Right ventricle myocardium superior (tissue), 1 donor: Measurements from ENCODE around the gene VGF. TPM values are rescaled to one million over a fixed set of nuclear protein-coding genes. Genes with fewer than 3 reads are reported as not detected.
"Not testable (repeated sequence)": the region's sequence is repeated elsewhere in the genome, so short reads cannot be mapped to it uniquely, and the experiment has no call there.

Experiments
- ATAC-seq: fragments of 200-7000 bp; cut with Tn5 transposase; one replicate; pipeline ENCODE4 v1.9.1; 2020; ENCODE audit warnings: mild to moderate bottlenecking; ENCODE audit not compliant: poor library complexity
- DNase-seq: peaks from one replicate; pipeline ENCODE4 v3.0.0-alpha.2; 2020
- intact Hi-C: fragments of 100-400 bp; cut with DNase I; formaldehyde crosslinking; loops from one replicate; pipeline ENCODE4 v1.11.2; 2022
- microRNA-seq: library from miRNA; unstranded; fragments of <30 nt; microRNA quantifications from one replicate; pipeline ENCODE4 v1.2.0, GENCODE V29; 2020
- total RNA-seq: library from RNA; stranded (reverse); fragmentation: NEBNext Ultra II Directional; extraction: Animal tissue kit (Norgen Biotek cat#: 25700); gene quantifications from one replicate; pipeline ENCODE4 v1.2.1, GENCODE V29; 2021
- donor health status: DM: no; HTN: yes; CAD: no; lungs with severe emphysema.

Gene VGF
- total RNA-seq, 1 donor from 2014 or later, result not detected

DNA sequence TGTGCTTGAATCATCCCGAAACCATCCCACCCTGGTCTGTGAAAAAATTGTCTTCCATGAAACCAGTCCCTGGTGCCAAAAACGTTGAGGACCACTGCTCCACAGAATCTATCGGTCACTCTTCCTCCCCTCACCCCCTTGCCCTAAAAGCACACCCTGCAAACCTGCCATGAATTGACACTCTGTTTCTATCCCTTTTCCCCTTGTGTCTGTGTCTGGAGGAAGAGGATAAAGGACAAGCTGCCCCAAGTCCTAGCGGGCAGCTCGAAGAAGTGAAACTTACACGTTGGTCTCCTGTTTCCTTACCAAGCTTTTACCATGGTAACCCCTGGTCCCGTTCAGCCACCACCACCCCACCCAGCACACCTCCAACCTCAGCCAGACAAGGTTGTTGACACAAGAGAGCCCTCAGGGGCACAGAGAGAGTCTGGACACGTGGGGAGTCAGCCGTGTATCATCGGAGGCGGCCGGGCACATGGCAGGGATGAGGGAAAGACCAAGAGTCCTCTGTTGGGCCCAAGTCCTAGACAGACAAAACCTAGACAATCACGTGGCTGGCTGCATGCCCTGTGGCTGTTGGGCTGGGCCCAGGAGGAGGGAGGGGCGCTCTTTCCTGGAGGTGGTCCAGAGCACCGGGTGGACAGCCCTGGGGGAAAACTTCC lies 39.2 kb downstream of the VGF start:
- peak; percentile 54 for ATAC-seq
- peak; percentile 80 for DNase-seq
- intact Hi-C loops, result no loop called here

DNA sequence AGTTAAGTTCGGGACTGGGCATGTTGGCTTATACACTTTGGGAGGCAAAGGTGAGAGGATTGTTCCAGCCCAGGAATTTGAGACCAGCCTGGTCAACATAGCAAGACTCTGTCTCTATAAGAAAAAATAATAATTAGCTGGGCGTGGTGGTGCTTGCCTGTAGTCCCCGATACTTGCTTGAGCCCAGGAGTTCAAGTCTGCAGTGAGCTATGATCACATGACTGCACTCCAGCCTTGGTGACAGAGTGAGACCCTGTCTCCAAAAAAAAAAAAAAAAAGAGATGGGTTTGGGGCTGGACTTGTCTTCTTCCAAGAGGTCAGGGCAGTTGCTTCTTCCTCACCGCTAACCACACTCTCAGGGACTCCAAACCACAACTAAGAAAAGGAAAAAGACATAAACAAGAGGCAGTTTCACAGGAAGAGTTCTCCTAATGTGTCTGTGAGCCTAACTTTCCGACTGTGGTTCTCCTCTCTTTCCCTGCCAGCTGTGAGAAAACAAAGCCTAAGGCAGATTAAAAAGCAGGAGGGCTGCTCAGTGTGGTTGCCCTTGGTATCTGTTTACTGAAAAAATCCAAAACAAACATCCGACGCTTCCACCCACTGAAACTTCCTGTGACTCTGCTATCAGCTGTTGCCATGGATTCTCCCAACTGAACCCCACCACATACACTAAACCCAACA lies 40.9 kb downstream of the VGF start:
- ATAC-seq, result no peak
- intact Hi-C loops, result no loop called here
- DNase-seq, result no peak

DNA sequence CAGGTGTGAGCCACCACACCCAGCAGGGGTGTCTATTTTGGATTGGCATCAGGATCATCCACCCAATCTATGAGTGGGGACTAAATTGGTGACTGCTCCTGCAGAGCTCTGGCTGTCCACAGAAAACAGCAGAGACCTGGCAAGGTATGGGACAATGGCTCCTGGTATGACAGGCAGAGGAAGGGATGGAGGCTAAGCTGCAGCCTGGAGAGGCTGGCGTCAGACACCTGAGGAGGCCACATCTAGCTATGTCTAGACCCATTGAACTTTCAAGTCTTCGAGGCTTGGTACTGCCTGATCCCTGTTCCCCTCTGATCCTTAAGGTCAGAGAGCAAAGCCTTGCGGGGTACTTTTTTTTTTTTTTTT lies 41.7 kb downstream of the VGF start:
- DNase-seq (no peak), ATAC-seq (no peak)
- intact Hi-C loops, result no loop called here

DNA sequence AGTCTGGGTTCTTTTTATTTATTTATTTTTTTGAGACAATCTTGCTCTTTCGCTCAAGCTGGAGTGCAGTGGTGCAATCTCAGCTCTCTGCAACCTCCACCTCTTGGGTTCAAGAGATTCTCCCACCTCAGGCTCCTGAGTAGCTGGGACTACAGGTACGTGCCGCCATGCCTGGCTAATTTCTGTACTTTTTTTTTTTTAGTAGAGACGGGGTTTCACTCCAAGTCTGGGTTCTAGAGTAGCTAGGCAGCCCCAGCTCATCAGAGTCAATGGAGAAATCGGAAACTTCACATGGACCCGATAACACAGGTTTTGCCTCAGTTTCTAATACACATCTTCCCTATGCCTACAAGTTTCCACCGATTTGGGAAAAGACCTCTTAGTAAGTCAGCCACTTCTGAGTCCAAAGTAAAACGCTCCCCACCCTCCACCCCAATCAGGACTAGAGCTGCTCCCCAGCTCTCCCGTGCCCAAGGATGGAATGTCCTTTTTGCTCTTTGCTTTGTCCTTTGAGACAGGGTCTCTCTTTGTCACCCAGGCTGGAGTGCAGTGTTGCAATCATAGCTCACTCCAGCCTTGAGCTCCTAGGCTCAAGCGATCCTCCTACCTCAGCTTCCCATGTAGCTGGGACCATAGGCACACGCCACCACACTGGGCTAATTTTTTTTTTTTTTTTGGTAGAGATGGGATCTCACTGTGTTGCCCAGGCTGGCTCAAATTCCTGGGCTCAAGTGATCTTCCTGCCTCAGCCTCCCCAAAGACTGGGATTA lies 42.3 kb downstream of the VGF start:
- no peak for DNase-seq
- no peak for ATAC-seq
- intact Hi-C loops, result no loop called here

DNA sequence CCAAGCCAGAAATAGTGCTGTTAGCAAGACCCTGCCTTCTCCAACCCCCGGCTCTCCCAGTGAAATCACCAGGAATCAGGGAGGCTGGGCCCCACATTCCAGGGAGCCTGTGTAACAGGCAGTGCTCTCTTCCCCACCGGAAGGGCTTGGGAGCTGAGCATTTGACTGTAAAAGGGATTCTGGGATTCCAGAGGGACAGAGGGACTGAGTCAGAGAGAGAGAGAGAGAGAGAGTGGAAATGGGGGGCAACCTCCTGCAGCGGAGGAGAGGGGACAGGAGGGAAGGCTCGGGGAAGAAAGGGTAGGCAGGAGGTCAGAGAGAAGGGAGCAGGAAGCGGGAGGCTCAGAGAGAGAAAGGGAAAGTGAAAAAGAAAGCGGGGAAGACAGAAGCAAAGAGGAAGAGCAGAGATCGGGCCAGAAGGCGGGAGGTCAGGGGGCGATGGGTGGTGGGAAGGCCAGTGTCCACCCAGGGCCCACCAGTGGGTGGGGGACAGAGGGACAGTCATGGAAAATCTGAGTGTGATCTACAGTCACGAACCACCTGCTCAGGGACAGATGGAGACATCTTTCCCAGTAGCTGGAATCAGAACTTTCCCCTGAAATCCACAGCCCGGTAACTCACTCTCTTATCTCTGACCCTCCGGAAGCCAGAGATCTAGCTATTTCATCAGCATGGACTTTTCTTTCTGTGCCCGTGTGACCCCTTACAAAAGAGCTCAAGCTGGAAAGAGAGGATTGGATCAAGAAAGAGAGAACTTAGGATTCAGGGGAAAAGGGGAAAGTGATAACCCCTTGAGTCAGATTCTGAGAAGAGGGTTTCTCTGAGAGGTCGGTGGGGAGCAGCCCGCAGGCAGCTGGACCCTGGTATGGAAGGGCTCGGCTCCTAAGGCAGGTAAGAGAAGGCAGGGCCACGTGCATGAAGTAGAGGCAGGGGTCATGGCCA lies 43.1 kb downstream of the VGF start:
- peak; percentile 80 for DNase-seq
- intact Hi-C loops, result no loop called here
- ATAC-seq, result peak; percentile 75

DNA sequence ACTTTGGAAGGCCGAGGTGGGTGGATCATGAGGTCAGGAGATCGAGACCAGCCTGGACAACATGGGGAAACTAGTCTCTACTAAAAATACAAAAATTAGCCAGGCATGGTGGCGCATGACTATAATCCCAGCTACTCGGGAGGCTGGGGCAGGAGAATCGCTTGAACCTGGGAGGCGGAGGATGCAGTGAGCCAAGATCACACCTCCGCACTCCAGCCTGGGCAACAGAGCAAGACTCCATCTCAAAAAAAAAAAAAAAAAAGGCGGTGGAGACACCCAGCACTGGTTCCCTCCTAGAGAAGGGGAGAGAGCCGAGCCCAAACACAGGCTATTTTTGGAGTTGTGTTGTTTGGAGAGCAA lies 43.8 kb downstream of the VGF start:
- intact Hi-C loops, ATAC-seq, DNase-seq: not testable (repeated sequence)

DNA sequence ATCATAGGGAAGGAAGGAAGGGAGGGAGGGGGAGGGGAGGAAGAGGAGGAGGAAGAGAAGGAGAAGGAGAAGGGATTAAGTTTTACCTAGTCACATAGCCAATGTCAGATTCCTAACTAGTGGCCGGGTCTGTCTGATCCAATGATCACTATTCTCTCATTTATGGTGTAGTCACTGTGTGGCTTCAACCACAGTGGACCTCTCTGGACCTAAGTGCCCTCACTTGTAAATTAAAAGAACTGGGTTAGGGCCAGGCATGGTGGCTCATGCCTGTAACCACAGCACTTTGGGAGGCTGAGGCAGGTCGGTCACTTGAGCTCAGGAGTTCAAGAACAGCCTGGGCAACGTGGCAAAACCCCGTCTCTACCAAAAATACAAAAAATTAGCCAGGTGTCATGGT lies 45.1 kb downstream of the VGF start:
- DNase-seq, result no peak
- intact Hi-C loops, result no loop called here

DNA sequence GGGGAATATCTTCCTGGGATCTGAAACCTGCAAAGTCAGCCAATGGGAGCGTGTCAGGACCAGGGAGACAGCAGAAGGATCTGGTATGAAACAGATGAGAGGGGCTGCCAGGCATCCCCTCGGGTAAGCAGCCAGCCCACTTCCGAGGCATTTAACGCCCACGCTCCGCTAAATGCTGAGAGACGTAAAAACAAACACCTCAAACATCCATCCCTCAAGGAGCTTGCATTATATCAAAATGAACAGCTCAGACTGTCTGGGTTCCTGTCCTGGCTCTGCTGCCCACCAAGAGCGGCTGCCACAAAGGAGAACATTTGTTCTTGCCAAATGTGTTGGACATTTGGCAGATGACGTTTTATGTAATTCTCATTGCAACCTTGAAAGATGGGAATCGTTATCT lies 45.5 kb downstream of the VGF start:
- intact Hi-C loops, result no loop called here
- ATAC-seq, result no peak
- DNase-seq, result no peak

More for the DNA sequence above, 45.1 kb downstream of the VGF start:
- ATAC-seq, result no peak

DNA sequence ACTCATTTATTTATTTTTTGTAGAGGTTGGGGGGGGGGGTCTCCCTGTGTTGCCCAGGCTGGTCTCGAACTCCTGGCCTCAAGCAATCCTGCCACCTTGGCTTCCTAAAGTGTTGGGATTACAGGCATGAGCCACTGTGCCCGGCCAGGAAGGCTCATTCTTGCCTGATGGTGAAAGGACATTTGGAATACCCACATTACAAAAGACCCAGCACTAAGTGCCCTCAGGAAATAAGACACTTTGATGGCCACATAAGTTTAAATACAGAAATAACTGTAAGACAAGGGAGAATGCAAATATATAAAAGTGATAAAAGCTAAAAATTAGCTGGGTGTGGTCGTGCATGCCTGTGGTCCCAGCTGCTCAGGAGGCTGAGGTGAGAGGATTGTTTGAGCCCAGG lies 46.5 kb downstream of the VGF start:
- no peak for ATAC-seq
- no peak for DNase-seq
- intact Hi-C loops, result no loop called here

DNA sequence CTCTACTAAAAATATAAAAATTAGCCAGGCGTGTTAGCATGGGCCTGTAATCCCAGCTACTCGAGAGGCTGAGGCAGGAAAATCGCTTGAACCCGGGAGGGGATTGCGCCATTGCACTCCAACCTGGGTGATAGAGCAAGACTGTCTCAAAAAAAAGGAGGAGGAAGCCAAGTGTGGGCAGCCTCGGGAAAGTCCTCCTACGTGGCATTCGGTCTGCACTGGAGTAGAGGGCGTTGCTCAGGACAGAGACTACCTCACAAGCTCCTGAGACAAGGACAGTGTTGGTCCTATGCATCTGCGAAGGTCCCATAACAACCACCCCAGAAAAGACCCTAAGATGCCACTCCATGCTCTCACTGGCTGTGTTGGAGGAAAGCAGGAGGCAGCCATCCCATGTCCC lies 48.5 kb downstream of the VGF start:
- intact Hi-C loops, result no loop called here
- no peak for DNase-seq

DNA sequence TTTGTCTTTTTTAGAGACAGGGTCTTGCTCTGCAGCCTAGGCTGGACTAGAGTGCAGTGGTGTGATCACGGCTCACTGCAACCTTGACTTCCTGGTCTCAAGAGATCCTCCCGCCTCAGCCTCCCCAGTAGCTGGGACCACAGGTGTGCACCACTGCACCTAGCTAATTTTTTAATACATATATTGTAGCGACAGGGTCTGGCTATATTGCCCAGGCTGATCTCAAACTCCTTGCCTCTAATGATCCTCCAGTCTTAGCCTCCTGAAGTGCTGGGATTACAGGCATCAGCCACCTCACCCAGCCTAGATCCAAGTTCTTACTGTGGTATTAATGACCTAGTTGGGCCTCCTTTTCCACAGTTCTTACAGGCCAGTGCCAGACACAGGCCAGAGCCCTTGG lies 50.2 kb downstream of the VGF start:
- intact Hi-C loops, result no loop called here
- ATAC-seq (no peak), DNase-seq (no peak)

More for the DNA sequence above, 48.5 kb downstream of the VGF start:
- no peak for ATAC-seq

DNA sequence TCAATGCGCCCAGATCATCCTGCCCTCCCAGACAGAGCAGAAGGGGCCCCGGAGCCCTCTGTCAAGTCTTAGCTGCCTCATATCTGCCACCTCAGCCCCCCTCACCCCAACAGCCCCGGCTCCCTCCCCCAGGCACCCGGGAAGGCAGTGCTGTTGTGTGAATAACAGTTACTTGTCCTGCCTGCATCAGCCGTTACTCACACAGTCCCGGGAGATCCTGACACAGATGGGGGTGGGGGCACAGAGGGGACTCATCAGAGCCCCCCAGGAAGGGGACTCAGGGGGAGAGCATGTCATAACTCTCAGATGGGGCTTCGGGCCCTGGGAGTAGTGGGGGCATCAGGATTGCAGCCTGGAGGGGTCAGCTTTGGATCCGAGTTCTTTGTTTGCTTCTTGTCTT lies 50.9 kb downstream of the VGF start:
- DNase-seq (no peak), ATAC-seq (no peak)
- intact Hi-C loops, result no loop called here

DNA sequence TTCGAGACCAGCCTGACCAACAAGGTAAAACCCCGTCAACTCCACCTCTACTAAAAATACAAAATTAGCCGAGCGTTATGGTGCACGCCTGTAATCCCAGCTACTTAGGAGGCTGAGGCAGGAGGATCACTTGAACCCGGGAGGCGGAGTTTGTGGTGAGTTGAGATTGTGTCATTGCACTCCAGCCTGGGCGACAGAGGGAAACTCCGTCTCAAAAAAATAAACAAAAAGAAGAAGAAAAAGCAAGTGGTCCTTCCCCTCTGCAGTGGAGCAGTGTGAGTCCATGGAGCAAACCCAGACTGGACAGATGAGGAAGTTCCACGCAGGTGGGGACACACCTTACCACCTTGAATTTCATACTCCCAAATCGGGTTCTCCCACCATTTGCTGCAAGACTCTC lies 51.5 kb downstream of the VGF start:
- ATAC-seq, result no peak
- intact Hi-C loops, result no loop called here
- no peak for DNase-seq

DNA sequence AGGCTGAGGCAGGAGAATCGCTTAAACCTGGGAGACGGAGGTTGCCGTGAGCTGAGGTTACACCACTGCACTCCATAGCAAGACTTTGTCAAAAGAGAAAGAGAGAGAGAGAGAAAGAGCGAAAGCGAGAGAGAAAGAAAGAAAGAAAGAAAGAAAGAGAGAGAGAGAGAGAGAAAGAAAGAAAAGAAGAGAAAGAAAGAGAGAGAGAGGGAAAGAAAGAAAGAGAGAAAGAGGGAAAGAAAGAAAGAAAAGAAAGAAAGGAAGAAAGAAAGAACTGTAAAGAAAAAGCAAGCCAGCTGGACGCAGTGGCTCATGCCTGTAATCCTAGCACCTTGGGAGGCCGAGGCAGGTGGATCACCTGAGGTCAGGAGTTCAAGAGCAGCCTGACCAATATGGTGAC lies 52.2 kb downstream of the VGF start:
- ATAC-seq, DNase-seq, intact Hi-C loops: not testable (repeated sequence)

Small RNA genes lying within 50 kb of the gene (microRNA-seq; reads per million reads assigned to microRNA genes)
- not detected for gene MIR4653

Other genes starting within 250 kb of the VGF start
- gene MUC3A, start 216.0 kb downstream of the VGF start, total RNA-seq, result 0.30 TPM
- not detected for gene MUC12, start 196.0 kb downstream of the VGF start, total RNA-seq
- gene MUC17, start 145.5 kb downstream of the VGF start, total RNA-seq, result not detected
- 16.7 TPM for gene TRIM56, start 80.1 kb downstream of the VGF start, total RNA-seq
- gene SERPINE1, start 38.5 kb downstream of the VGF start, total RNA-seq, result 1.6 TPM
- 14.1 TPM for gene AP1S1, start 11.1 kb downstream of the VGF start, total RNA-seq
- not detected for gene NAT16, start 14.7 kb upstream of the VGF start, total RNA-seq
- gene MOGAT3, start 35.5 kb upstream of the VGF start, total RNA-seq, result not detected
- 39.0 TPM for gene PLOD3, start 52.0 kb upstream of the VGF start, total RNA-seq
- gene ZNHIT1, start 52.6 kb upstream of the VGF start, total RNA-seq, result 58.2 TPM
- 2.2 TPM for gene CLDN15, start 72.2 kb upstream of the VGF start, total RNA-seq
- 336 TPM for gene FIS1, start 79.5 kb upstream of the VGF start, total RNA-seq
- gene IFT22, start 156.2 kb upstream of the VGF start, total RNA-seq, result 28.5 TPM
- not detected for gene COL26A1, start 197.3 kb upstream of the VGF start, total RNA-seq